ENCODE data around the gene RARB. TPM values are rescaled to one million over a fixed set of nuclear protein-coding genes. Genes with fewer than 3 reads are reported as not detected.

Gene RARB
- total RNA-seq, 1 experiment from 2014 or later, result 2.0 TPM

DNA sequence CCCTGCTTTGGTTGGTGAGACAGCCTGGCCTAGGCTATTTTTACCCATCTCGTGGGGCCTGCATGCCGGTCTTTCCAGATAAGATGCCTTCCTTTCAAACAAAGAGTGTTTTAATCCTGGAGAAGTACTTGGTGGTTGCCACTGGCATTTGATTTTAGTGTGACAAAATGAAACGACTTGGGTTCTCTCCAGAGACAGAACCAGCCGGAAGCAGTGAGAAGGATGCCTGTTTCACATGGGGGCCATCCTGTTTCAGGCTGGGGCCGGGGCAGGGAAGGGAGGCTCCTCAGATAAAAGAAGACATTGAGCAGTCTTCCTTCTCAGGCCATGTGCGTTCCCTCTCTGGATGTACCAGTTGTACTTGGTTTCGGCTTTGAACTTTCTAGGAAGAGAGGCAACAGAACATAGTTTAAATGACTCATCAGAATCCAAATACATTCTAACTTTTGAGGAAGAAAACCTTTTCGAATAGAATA, 161.8 kb downstream of the RARB start:
- no peak overlapping the region for H3K4me3 ChIP-seq (ENCODE audit: insufficient read depth, low read depth, low read length)
- DNase-seq, result no peak
- H3K27me3 ChIP-seq (ENCODE audit: control insufficient read depth, insufficient read depth, low read length), result no peaks in the 10 kb centered on the region
- H3K36me3 ChIP-seq (replicated peaks; ENCODE audit: control insufficient read depth, insufficient read depth, low read length), result no peaks in the 10 kb centered on the region

- no peak for DNase-seq
- 0 out of 2 replicates have a peak, but pooled peaks cover 1% of the 10 kb centered on the region for H3K36me3 ChIP-seq (replicated peaks; ENCODE audit: control insufficient read depth, insufficient read depth, low read length)
- H3K27me3 ChIP-seq (ENCODE audit: control insufficient read depth, insufficient read depth, low read length), result no peaks in the 10 kb centered on the region
- no peak overlapping the region for H3K4me3 ChIP-seq (ENCODE audit: insufficient read depth, low read depth, low read length)
These were observed 164.5 kb downstream of the RARB start for GRCh38 chr3:25592510-25592968.

- no peaks in the 10 kb centered on the region for H3K27me3 ChIP-seq (ENCODE audit: control insufficient read depth, insufficient read depth, low read length)
- 0 out of 2 replicates have a peak, but pooled peaks cover 1% of the 10 kb centered on the region for H3K36me3 ChIP-seq (replicated peaks; ENCODE audit: control insufficient read depth, insufficient read depth, low read length)
- H3K4me3 ChIP-seq (ENCODE audit: insufficient read depth, low read depth, low read length), result no peak overlapping the region
- DNase-seq, result no peak
These were observed 164.9 kb downstream of the RARB start for GRCh38 chr3:25593001-25593400.

DNA sequence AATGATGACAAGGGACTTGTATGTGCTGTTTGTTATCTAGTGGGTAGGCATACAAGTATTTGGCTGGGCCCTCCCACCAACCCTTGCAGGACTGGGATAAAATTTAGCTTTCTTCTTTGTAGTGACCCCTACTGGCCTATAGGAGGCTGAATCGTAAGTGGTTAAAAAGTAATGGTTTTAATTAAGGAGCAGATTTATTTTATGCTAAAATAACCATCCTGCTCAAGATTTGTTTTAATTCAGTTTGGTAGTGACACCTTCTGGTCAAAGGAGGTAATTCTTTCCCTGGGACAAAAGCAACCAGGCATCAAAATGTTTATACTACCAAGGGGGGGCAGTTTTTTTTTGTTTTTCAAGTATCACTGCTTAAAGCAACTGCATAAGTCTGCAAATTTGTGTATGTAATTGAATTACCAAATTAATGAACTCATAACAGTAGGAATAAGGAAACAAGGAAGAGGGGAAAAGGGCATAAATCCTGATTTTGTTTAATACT, 166.0 kb downstream of the RARB start:
- 0 out of 2 replicates have a peak, but pooled peaks cover 1% of the 10 kb centered on the region for H3K36me3 ChIP-seq (replicated peaks; ENCODE audit: control insufficient read depth, insufficient read depth, low read length)
- DNase-seq, result peak; percentile 45
- H3K27me3 ChIP-seq (ENCODE audit: control insufficient read depth, insufficient read depth, low read length), result no peaks in the 10 kb centered on the region
- H3K4me3 ChIP-seq (ENCODE audit: insufficient read depth, low read depth, low read length), result no peak overlapping the region

- Histone ChIP-seq H3K36me3 (replicated peaks; ENCODE audit: control insufficient read depth, insufficient read depth, low read length) (0 out of 2 replicates have a peak, but pooled peaks cover 7% of the 10 kb centered on the region), H3K27me3 (ENCODE audit: control insufficient read depth, insufficient read depth, low read length) (no peaks in the 10 kb centered on the region)
These were observed 169.6 kb downstream of the RARB start for GRCh38 chr3:25597535-25598101.

GRCh38 chr3:25603703-25604102, 175.6 kb downstream of the RARB start:
- no peaks in the 10 kb centered on the region for H3K27me3 ChIP-seq (ENCODE audit: control insufficient read depth, insufficient read depth, low read length)
- H3K4me3 ChIP-seq (ENCODE audit: insufficient read depth, low read depth, low read length), result no peak overlapping the region
- H3K36me3 ChIP-seq (replicated peaks; ENCODE audit: control insufficient read depth, insufficient read depth, low read length), result peaks cover 6% of the 10 kb centered on the region
- no peak for DNase-seq

More at GRCh38 chr3:25597535-25598101, 169.6 kb downstream of the RARB start:
- no peak for DNase-seq
- H3K4me3 ChIP-seq (ENCODE audit: insufficient read depth, low read depth, low read length), result no peak overlapping the region

DNA sequence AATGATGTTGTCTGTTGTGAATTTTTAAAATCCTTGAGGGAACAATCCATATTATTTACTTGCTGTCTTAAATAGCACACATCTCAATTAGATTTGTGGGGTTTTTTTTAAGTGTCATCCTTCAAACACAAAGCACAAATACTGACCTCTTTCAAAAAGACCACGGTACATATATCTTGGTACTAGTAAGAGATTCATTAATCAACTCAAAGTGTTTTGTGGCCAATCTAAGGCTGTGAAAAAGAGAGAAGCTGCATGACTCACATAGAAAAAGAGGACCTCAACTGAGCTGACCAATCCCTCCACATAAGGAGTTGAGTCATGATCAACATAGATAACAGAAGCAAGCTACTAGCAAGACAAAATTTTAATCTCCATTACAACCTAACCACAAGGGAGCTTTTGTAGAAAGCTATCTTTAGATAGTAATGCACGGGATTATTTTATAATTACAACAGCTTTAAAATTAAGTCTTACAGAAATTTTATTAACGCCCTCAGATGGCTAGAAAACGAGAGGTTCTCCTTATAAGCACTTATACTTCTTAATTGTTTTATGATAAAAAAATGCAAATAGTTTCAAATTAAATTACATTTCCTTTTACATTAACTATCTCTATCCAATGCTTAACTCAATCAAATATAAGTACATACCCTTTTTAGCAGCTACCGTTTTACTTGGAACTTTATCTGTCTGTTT, 176.2 kb downstream of the RARB start:
- DNase-seq, result no peak
- Histone ChIP-seq H3K4me3 (ENCODE audit: insufficient read depth, low read depth, low read length) (no peak overlapping the region), H3K27me3 (ENCODE audit: control insufficient read depth, insufficient read depth, low read length) (no peaks in the 10 kb centered on the region), H3K36me3 (replicated peaks; ENCODE audit: control insufficient read depth, insufficient read depth, low read length) (peaks cover 5% of the 10 kb centered on the region)

DNA sequence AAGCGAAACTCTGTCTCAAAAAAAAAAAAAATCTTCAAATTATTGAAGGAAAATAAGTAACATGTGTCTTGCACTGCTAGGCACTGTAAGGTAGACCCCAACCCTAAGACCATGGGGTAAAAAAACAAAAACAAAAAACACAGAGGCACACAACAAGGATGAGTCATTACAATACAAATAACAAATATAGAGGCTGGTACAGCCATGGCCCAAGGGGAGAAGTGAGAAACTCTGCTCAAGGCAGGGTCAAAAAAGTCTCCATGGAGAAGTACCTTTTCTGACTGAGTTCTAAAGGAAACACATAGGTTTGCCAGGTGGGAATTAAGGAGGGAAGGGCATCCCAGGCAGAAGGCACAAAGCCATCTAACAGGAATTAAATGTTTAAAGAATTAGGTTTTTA, 182.1 kb downstream of the RARB start:
- Histone ChIP-seq H3K36me3 (replicated peaks; ENCODE audit: control insufficient read depth, insufficient read depth, low read length) (peaks cover 7% of the 10 kb centered on the region), H3K27me3 (ENCODE audit: control insufficient read depth, insufficient read depth, low read length) (no peaks in the 10 kb centered on the region), H3K4me3 (ENCODE audit: insufficient read depth, low read depth, low read length) (no peak overlapping the region)
- no peak for DNase-seq

- no peaks in the 10 kb centered on the region for H3K27me3 ChIP-seq (ENCODE audit: control insufficient read depth, insufficient read depth, low read length)
- H3K36me3 ChIP-seq (replicated peaks; ENCODE audit: control insufficient read depth, insufficient read depth, low read length), result peaks cover 7% of the 10 kb centered on the region
- DNase-seq, result no peak
- no peak overlapping the region for H3K4me3 ChIP-seq (ENCODE audit: insufficient read depth, low read depth, low read length)
These were observed 182.7 kb downstream of the RARB start for GRCh38 chr3:25610779-25611178.

GRCh38 chr3:25611193-25611592, 183.1 kb downstream of the RARB start:
- no peaks in the 10 kb centered on the region for H3K27me3 ChIP-seq (ENCODE audit: control insufficient read depth, insufficient read depth, low read length)
- DNase-seq, result no peak
- no peak overlapping the region for H3K4me3 ChIP-seq (ENCODE audit: insufficient read depth, low read depth, low read length)
- peaks cover 7% of the 10 kb centered on the region for H3K36me3 ChIP-seq (replicated peaks; ENCODE audit: control insufficient read depth, insufficient read depth, low read length)

DNA sequence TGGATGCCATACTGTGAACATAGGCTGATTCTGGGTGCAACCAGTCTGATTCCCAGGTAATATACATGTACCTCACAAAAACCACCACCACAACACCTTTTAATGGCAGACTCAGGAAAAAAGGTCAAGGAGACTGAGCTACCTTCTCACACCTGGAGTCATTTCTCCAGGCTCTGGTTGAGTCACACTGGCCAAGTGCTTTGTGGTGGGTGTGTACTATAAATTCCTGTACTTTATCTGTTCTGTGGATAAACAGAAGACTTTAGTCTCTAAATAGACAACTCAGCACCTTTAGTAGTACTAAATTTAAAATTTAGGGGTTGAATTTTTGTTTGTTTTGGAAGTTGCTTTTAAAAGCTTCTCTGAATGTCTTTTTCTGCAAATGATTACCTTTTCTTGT, 190.0 kb downstream of the RARB start:
- no peaks in the 10 kb centered on the region for H3K27me3 ChIP-seq (ENCODE audit: control insufficient read depth, insufficient read depth, low read length)
- no peak overlapping the region for H3K4me3 ChIP-seq (ENCODE audit: insufficient read depth, low read depth, low read length)
- peaks cover 6% of the 10 kb centered on the region for H3K36me3 ChIP-seq (replicated peaks; ENCODE audit: control insufficient read depth, insufficient read depth, low read length)
- no peak for DNase-seq

- DNase-seq, result no peak
- Histone ChIP-seq H3K4me3 (ENCODE audit: insufficient read depth, low read depth, low read length) (no peak overlapping the region), H3K36me3 (replicated peaks; ENCODE audit: control insufficient read depth, insufficient read depth, low read length) (peaks cover 7% of the 10 kb centered on the region)
These were observed 191.3 kb downstream of the RARB start for GRCh38 chr3:25619382-25619781.

DNA sequence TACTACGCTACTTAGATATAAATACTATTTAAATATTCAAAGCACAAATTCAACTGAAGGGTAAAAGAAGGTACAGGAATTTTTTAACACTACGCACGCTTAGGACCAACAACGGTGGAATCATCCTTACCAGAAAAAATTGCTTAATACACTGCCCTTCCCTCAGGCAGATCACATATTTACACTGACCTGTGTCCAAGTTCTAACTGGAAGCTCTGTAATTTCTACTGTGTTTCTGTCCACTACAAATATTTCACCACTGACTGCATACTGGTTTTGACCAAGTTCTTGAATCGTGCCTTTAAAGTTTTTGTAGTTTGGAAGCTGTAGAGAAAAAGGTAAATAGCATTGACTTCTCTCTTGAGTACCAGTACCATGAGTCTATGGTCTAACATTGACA, 192.4 kb downstream of the RARB start:
- DNase-seq, result no peak
- H3K36me3 ChIP-seq (replicated peaks; ENCODE audit: control insufficient read depth, insufficient read depth, low read length), result peaks cover 10% of the 10 kb centered on the region
- no peaks in the 10 kb centered on the region for H3K27me3 ChIP-seq (ENCODE audit: control insufficient read depth, insufficient read depth, low read length)
- no peak overlapping the region for H3K4me3 ChIP-seq (ENCODE audit: insufficient read depth, low read depth, low read length)

More at GRCh38 chr3:25619382-25619781, 191.3 kb downstream of the RARB start:
- H3K27me3 ChIP-seq (ENCODE audit: control insufficient read depth, insufficient read depth, low read length), result no peaks in the 10 kb centered on the region

DNA sequence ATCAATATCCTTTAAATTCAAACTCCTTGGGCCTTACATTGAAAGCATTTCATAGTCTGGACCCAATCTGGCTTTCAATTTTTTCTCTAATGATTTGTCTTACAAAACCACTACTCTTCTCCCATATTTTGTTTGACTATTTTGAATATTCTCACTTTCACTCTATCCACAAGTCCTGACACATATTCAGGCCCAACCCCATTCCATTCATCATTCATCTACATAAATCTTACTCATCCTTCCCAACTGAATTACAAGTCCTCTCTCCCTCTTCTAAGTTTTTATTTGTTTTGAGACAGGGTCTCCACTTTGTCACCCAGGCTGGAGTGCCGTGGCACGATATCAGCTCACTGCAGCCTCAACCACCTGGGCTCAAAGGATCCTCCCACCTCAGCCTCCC, 193.0 kb downstream of the RARB start:
- H3K36me3 ChIP-seq (replicated peaks; ENCODE audit: control insufficient read depth, insufficient read depth, low read length), result peaks cover 10% of the 10 kb centered on the region
- no peak overlapping the region for H3K4me3 ChIP-seq (ENCODE audit: insufficient read depth, low read depth, low read length)
- H3K27me3 ChIP-seq (ENCODE audit: control insufficient read depth, insufficient read depth, low read length), result no peaks in the 10 kb centered on the region
- DNase-seq, result no peak

DNA sequence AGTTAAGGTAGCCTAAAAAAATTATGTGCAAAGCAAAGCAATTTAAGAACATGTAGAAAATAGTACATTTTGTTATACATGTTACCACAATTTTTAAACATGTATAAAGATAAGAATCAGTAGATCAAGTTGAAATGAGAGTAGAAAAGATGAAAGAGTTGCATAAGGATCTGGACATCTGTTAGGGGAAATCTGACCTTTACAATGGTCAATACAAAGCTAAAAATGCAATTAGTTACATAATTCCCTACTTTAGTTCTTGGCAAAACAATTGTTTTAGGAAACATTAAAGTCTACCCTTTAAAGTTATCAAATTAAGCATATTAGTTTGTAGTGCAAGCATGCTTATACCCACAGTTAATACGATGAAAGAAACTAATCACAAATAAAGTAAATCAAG, 203.9 kb downstream of the RARB start:
- DNase-seq, result no peak
- no peak overlapping the region for H3K4me3 ChIP-seq (ENCODE audit: insufficient read depth, low read depth, low read length)
- peaks cover 10% of the 10 kb centered on the region for H3K36me3 ChIP-seq (replicated peaks; ENCODE audit: control insufficient read depth, insufficient read depth, low read length)
- H3K27me3 ChIP-seq (ENCODE audit: control insufficient read depth, insufficient read depth, low read length), result no peaks in the 10 kb centered on the region

All from H7 (cell line).